ENCODE results near the gene PABPN1L. TPM values are rescaled to one million over a fixed set of nuclear protein-coding genes. Genes with fewer than 3 reads are reported as not detected.
A peak's percentile ranks its signal among the peaks of the same experiment; 100 is the strongest.

Gene PABPN1L
- total and polyA plus RNA-seq, 10 of the 15 experiments (the other 5 are each of a cell fraction or from before 2014, with no cell fraction given) = not detected

DNA sequence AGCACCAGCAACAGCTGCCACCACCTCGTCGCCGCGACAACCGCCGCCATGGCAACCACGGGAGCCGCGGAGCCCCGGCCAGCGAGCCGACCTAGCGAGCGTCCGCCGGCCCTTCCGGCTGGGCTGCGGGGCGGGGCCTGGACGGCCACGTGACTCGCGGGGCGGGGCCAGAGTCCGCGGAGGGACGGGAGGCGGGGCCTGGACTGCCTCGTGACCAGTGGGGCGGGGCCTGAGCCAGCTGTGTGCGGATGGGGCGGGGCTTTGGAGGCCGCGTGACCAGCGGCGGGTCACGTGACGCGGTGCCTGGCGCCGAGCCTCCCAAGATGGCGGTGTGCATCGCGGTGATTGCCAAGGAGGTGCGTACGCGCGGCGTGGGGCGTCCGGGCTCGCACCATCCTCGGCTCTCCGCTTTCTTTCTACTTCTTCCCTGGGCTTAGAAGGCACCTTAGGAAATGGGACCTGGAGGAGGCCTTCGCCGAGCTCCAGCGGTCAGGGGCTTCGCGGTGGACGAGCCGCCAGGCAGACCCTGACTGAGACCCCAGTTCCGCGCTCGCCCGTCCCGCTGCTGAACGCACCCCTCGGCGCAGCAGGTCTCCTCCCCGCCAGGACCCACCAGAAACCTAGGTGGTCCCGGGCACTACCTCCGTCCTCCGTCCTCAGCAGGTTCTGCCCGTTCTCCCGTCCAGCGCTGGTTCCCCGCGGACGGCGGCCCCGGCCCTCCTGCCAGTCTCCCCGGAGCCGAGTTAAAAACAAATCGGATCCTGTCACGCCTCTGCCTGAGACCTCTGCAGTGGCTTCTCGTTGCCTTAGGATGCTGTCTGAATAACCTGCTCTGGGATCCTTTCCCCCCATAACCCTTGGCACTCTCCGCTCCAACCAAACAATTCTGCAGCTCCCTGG, 9.4 kb downstream of the PABPN1L start, which contains the start of the genes GALNS and TRAPPC2L (continued):
- TF ChIP-seq BHLHE40 (IDR thresholded peaks at IDR 0.05; ENCODE audit: borderline replicate concordance in 1 of 2, low read depth in 2 of 2, low read length in 1 of 2) (peak; percentile 91 to 99), USF1 (IDR thresholded peaks at IDR 0.05; ENCODE audit: borderline replicate concordance, extremely low read length, insufficient read depth, low read depth, low read length) (peak; percentile 99), BMI1 (IDR thresholded peaks at IDR 0.05; ENCODE audit: borderline replicate concordance) (peak; percentile 50; the same call in 1 of the 2 replicates), FOS (IDR thresholded peaks at IDR 0.05; ENCODE audit: borderline replicate concordance, extremely low read depth, insufficient read length) (peak; percentile 80), CREM (IDR thresholded peaks at IDR 0.05; ENCODE audit: low read depth) (0 out of 2 replicates have a peak, but pooled peaks have one; percentile 20), SMAD1 (IDR thresholded peaks at IDR 0.05; ENCODE audit: low read depth, partially characterized antibody) (no peak), SP1 (IDR thresholded peaks at IDR 0.05; ENCODE audit: low read depth, low read length) (peak; percentile 55), PBX3 (IDR thresholded peaks at IDR 0.05; ENCODE audit: insufficient replicate concordance, low read depth, low read length) (peak; percentile 29), IRF3 (IDR thresholded peaks at IDR 0.05) (peak; percentile 36; the same call in 1 of the 2 replicates), MXI1 (IDR thresholded peaks at IDR 0.05; ENCODE audit: low read depth, low read length) (peak; percentile 90), JUNB (IDR thresholded peaks at IDR 0.05) (no peak), TCF12 (IDR thresholded peaks at IDR 0.05; ENCODE audit: low read depth, low read length) (peak; percentile 57; the same call in 1 of the 2 replicates), RELA (IDR thresholded peaks at IDR 0.05; ENCODE audit: borderline replicate concordance, partially characterized antibody) (peak; percentile 91), ZSCAN29 (IDR thresholded peaks at IDR 0.05) (no peak), USF2 (IDR thresholded peaks at IDR 0.05; ENCODE audit: borderline replicate concordance, low read depth, low read length) (peak; percentile 99), IKZF2 (IDR thresholded peaks at IDR 0.05) (no peak), POLR2A (IDR thresholded peaks at IDR 0.05; ENCODE audit: low read depth, low read length) (peak; percentile 96), CBX5 (IDR thresholded peaks at IDR 0.05; ENCODE audit: low read depth) (no peak)
- TF ChIP-seq, protein P1, sequence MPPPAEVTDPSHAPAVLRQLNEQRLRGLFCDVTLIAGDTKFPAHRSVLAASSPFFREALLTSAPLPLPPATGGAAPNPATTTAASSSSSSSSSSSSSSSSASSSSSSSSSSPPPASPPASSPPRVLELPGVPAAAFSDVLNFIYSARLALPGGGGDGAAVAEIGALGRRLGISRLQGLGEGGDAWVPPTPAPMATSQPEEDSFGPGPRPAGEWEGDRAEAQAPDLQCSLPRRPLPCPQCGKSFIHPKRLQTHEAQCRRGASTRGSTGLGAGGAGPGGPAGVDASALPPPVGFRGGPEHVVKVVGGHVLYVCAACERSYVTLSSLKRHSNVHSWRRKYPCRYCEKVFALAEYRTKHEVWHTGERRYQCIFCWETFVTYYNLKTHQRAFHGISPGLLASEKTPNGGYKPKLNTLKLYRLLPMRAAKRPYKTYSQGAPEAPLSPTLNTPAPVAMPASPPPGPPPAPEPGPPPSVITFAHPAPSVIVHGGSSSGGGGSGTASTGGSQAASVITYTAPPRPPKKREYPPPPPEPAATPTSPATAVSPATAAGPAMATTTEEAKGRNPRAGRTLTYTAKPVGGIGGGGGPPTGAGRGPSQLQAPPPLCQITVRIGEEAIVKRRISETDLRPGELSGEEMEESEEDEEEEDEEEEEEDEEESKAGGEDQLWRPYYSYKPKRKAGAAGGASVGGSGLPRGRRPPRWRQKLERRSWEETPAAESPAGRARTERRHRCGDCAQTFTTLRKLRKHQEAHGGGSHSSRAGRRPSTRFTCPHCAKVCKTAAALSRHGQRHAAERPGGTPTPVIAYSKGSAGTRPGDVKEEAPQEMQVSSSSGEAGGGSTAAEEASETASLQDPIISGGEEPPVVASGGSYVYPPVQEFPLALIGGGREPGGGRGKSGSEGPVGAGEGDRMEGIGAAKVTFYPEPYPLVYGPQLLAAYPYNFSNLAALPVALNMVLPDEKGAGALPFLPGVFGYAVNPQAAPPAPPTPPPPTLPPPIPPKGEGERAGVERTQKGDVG (CRISPR knock-in tag; IDR thresholded peaks at IDR 0.05) = peak; percentile 96
- TF ChIP-seq, protein P2, sequence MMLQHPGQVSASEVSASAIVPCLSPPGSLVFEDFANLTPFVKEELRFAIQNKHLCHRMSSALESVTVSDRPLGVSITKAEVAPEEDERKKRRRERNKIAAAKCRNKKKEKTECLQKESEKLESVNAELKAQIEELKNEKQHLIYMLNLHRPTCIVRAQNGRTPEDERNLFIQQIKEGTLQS (IDR thresholded peaks at IDR 0.05; ENCODE audit: borderline replicate concordance, extremely low read depth, low read depth, low read length) = peak; percentile 98
